Endothelial cell of umbilical vein (primary cell): Measurements from ENCODE around the gene ZNF669. TPM values are rescaled to one million over a fixed set of nuclear protein-coding genes. Genes with fewer than 3 reads are reported as not detected.

ENCODE experiments used
- BruUV-seq: library from RNA; stranded (reverse); fragments of 400-500 nt; replicated peaks from 2 replicates; lab custom pipeline; 2021; lab: Mats Ljungman, UMichigan
- CTCF ChIA-PET: fragments of 300-600, 350-600 bp; sonication (Branson Sonifier 250); formaldehyde crosslinking; loops from one replicate; lab custom pipeline; 2021; ENCODE audit warnings: antibody characterized with exemption, inconsistent platforms; lab: Charles Lee
- POLR2A ChIA-PET: fragments of 300-600, 350-600 bp; sonication (Branson Sonifier 250); formaldehyde crosslinking; loops from one replicate; lab custom pipeline; 2021; ENCODE audit warnings: antibody characterized with exemption, inconsistent platforms; lab: Charles Lee
- DNase-seq: peaks from one replicate; pipeline ENCODE4 v3.0.0-alpha.2; 2011; ENCODE audit warnings: low read depth, low spot score
- FAIRE-seq: peaks from 2 replicates; lab custom pipeline; 2011; peaks lifted over from hg19 to GRCh38; lab: Jason Lieb, UNC
- H2AFZ ChIP-seq: 2 replicates; pipeline ENCODE4 v1.6.0; 2012; ENCODE audit warnings: low read depth, low read length, control low read depth, inconsistent platforms
- H3K27ac ChIP-seq: 2 replicates; pipeline ENCODE4 v1.5.1; 2011; ENCODE audit warnings: low read depth, mild to moderate bottlenecking, control low read depth, low read length, moderate library complexity; ENCODE audit not compliant: insufficient read depth
- H3K27me3 ChIP-seq, 2 experiments: 2 replicates each; pipeline versions ENCODE4 v1.6.0 to v1.6.1; 2011; ENCODE audit warnings: low read length in 2 of 2, mixed read lengths in 1 of 2; ENCODE audit not compliant: control insufficient read depth in 2 of 2, insufficient read depth in 2 of 2
- H3K36me3 ChIP-seq, 2 experiments: 2 replicates in 1 of 2; 3 replicates in 1 of 2; pipeline ENCODE4 v1.5.1; 2011; ENCODE audit warnings: low read length in 2 of 2, mild to moderate bottlenecking in 1 of 2, moderate library complexity in 1 of 2; ENCODE audit not compliant: control insufficient read depth in 2 of 2, insufficient read depth in 2 of 2; ENCODE audit errors: extremely low read depth in 1 of 2
- H3K4me1 ChIP-seq: 3 replicates; pipeline ENCODE4 v1.5.1; 2011; ENCODE audit warnings: mild to moderate bottlenecking, low read length; ENCODE audit not compliant: control insufficient read depth, insufficient read depth; ENCODE audit errors: extremely low read depth
- H3K4me2 ChIP-seq: 2 replicates; pipeline ENCODE4 v1.6.1; 2011; ENCODE audit warnings: low read length, control low read depth, mixed read lengths; ENCODE audit not compliant: insufficient read depth
- H3K4me3 ChIP-seq, 3 experiments: fragments of 200-600 bp in 1 of 3; sonication (generic), shearing (Covaris generic) in 1 of 3; replicated peaks in 1 of 3; 2 replicates each; pipeline ENCODE4 v1.5.1; 2011 to 2016; ENCODE audit warnings: control low read depth in 3 of 3, low read length in 3 of 3, mild to moderate bottlenecking in 2 of 3, inconsistent platforms in 1 of 3, low read depth in 1 of 3, moderate library complexity in 1 of 3; ENCODE audit not compliant: insufficient read depth in 1 of 3
- H3K79me2 ChIP-seq: 2 replicates; pipeline ENCODE4 v1.6.0; 2012; ENCODE audit warnings: low read length, inconsistent platforms; ENCODE audit not compliant: control insufficient read depth, insufficient read depth
- H3K9ac ChIP-seq: replicated peaks from 2 replicates; pipeline ENCODE3; 2011; ENCODE audit warnings: low read length, control low read depth; ENCODE audit not compliant: insufficient read depth; ENCODE audit errors: extremely low read depth
- H3K9me1 ChIP-seq: replicated peaks from 3 replicates; pipeline ENCODE4 v1.6.0; 2011; ENCODE audit warnings: mild to moderate bottlenecking, low read length; ENCODE audit not compliant: control insufficient read depth, insufficient read depth; ENCODE audit errors: extremely low read depth
- H3K9me3 ChIP-seq: replicated peaks from 2 replicates; pipeline ENCODE4 v1.5.1; 2012; ENCODE audit warnings: low read length, inconsistent platforms; ENCODE audit not compliant: control insufficient read depth, insufficient read depth
- H4K20me1 ChIP-seq: replicated peaks from 2 replicates; pipeline ENCODE3; 2011; ENCODE audit warnings: mild to moderate bottlenecking, low read length; ENCODE audit not compliant: control insufficient read depth, insufficient read depth; ENCODE audit errors: extremely low read depth
- CTCF ChIP-seq, 2 donors: IDR thresholded peaks; 1 replicate in 1 of 2; 2 replicates in 1 of 2; pipeline ENCODE4 v1.5.1; 2011; ENCODE audit warnings: low read length in 2 of 2, mild to moderate bottlenecking in 2 of 2, moderate library complexity in 2 of 2, control low read depth in 1 of 2, inconsistent platforms in 1 of 2, low read depth in 1 of 2; ENCODE audit not compliant: insufficient read depth in 1 of 2; ENCODE audit errors: extremely low read depth in 1 of 2
- EZH2 ChIP-seq: IDR thresholded peaks from 2 replicates; pipeline ENCODE4 v1.6.1; 2012; ENCODE audit warnings: borderline replicate concordance, low read depth, mild to moderate bottlenecking, moderate library complexity, low read length, inconsistent platforms; ENCODE audit not compliant: severe bottlenecking
- FOS ChIP-seq: IDR thresholded peaks from 2 replicates; pipeline ENCODE4 v1.6.1; 2011; ENCODE audit warnings: mild to moderate bottlenecking, low read length, moderate library complexity, borderline replicate concordance; ENCODE audit not compliant: insufficient read depth
- GATA2 ChIP-seq: IDR thresholded peaks from 2 replicates; pipeline ENCODE4 v1.7.0; 2011; ENCODE audit warnings: low read depth, mild to moderate bottlenecking, moderate library complexity, mixed read lengths, low read length; ENCODE audit not compliant: insufficient read length, insufficient read depth
- JUN ChIP-seq: IDR thresholded peaks from 2 replicates; pipeline ENCODE4 v1.6.1; 2011; ENCODE audit warnings: borderline replicate concordance, low read depth; ENCODE audit not compliant: insufficient read length, insufficient read depth
- MAX ChIP-seq: IDR thresholded peaks from 2 replicates; pipeline ENCODE4 v1.6.1; 2011; ENCODE audit not compliant: insufficient read depth, insufficient read length
- MYC ChIP-seq: IDR thresholded peaks from one replicate; pipeline ENCODE4 v1.6.1; 2011; ENCODE audit warnings: mild to moderate bottlenecking, low read depth, low read length
- POLR2A ChIP-seq: IDR thresholded peaks from 2 replicates; pipeline ENCODE4 v1.6.1; 2012; ENCODE audit warnings: low read depth, mild to moderate bottlenecking, control low read depth, low read length
- POLR2AphosphoS5 ChIP-seq: IDR thresholded peaks from 2 replicates; pipeline ENCODE4 v1.6.1; 2012; ENCODE audit warnings: low read depth, mild to moderate bottlenecking, control low read depth, low read length, moderate library complexity; ENCODE audit not compliant: insufficient read depth
- dilution Hi-C: fragments of 300-500 bp; cut with MboI; formaldehyde crosslinking; loops from one replicate; pipeline ENCODE4 v1.15.0; 2019; ENCODE audit warnings: low sequenced_read_pairs; ENCODE audit not compliant: extremely low pct_ligation_motif_present
- intact Hi-C: fragments of 100-400 bp; cut with micrococcal nuclease; formaldehyde crosslinking; loops from one replicate; pipeline ENCODE4 v1.10.0; 2022
- polyA plus RNA-seq, 4 experiments: library from polyadenylated mRNA; depleted of rRNA in 3 of 4; stranded (reverse) in 3 of 4; unstranded in 1 of 4; fragments of >200 nt; gene quantifications; 2 replicates each; pipeline versions ENCODE4 v1.2.1 to v1.2.3, GENCODE V29; 2011 to 2012; ENCODE audit warnings: missing spikeins in 1 of 4
- total RNA-seq: library from RNA; stranded (reverse); gene quantifications from 2 replicates; pipeline ENCODE4 v1.2.3, GENCODE V29; 2021

The ZNF669 gene
- total and polyA plus RNA-seq, 2 donors (not counting 3 experiments of a cell fraction or from before 2014, with no cell fraction given), result 2.4 to 7.8 TPM

GRCh38 chr1:247060771-247061170, 43.4 kb downstream of the ZNF669 start:
- POLR2A ChIA-PET, result no interaction called here
- intact Hi-C loops (no loop called here), dilution Hi-C loops (no loop called here)
- CTCF ChIA-PET, result interaction anchor here (1.0 kb wide), 1 partner anchor 15 kb away, joined by 3 read pairs; no protein-coding TSS in a partner anchor
- no peak overlapping the region for H3K4me2 ChIP-seq
- H3K4me3 ChIP-seq, result no peak overlapping the region
- FAIRE-seq (no peak), DNase-seq (no peak)
- no peaks in the 10 kb centered on the region for H3K36me3 ChIP-seq
- no peaks in the 10 kb centered on the region for H3K9me1 ChIP-seq
- no peak overlapping the region for H3K9ac ChIP-seq
- no peaks in the 10 kb centered on the region for H3K4me1 ChIP-seq
- H3K27ac ChIP-seq, result no peak overlapping the region
- no peak overlapping the region for H2AFZ ChIP-seq
- no TSS peak for BruUV-seq
- H3K79me2 ChIP-seq, result peaks cover 25% of the 10 kb centered on the region
- TF ChIP-seq FOS (no peak), POLR2AphosphoS5 (no peak), EZH2 (no peak)
- H3K27me3 ChIP-seq, result no peaks in the 10 kb centered on the region
- no peaks in the 10 kb centered on the region for H4K20me1 ChIP-seq
- H3K9me3 ChIP-seq, result no peaks in the 10 kb centered on the region

- H3K79me2 ChIP-seq, result peaks cover 17% of the 10 kb centered on the region
- BruUV-seq, result no TSS peak
- POLR2A ChIA-PET, result no interaction called here
- H3K4me3 ChIP-seq, result no peak overlapping the region
- peaks cover 6% of the 10 kb centered on the region for H3K4me1 ChIP-seq
- H4K20me1 ChIP-seq, result no peaks in the 10 kb centered on the region
- no peak overlapping the region for H2AFZ ChIP-seq
- dilution Hi-C loops (no loop called here), intact Hi-C loops (loop anchor here (5.0 kb wide), 1 partner anchor 46 kb away; the partner anchor contains the start of gene ZNF669)
- no peaks in the 10 kb centered on the region for H3K36me3 ChIP-seq
- H3K27me3 ChIP-seq, result no peaks in the 10 kb centered on the region
- no peak overlapping the region for H3K4me2 ChIP-seq
- H3K9ac ChIP-seq, result no peak overlapping the region
- TF ChIP-seq EZH2, result no peak
- TF ChIP-seq CTCF (IDR thresholded peaks at IDR 0.05; ENCODE audit: extremely low read depth in 1 of 2, insufficient read depth in 1 of 2, low read depth in 1 of 2, low read length in 2 of 2), result no peak
- TF ChIP-seq FOS, result no peak
- TF ChIP-seq JUN, result no peak
- no peak for TF ChIP-seq GATA2
- no peak for TF ChIP-seq MAX
- no peak for TF ChIP-seq POLR2AphosphoS5
- TF ChIP-seq MYC, result no peak
- TF ChIP-seq POLR2A, result no peak
- H3K9me3 ChIP-seq, result no peaks in the 10 kb centered on the region
- H3K27ac ChIP-seq, result no peak overlapping the region
- DNase-seq (no peak), FAIRE-seq (no peak)
- H3K9me1 ChIP-seq, result no peaks in the 10 kb centered on the region
- CTCF ChIA-PET, result no interaction called here
Measured at GRCh38 chr1:247056071-247056470, 48.1 kb downstream of the ZNF669 start.
